GF-D8 (cell line): ENCODE data around the gene ST7.
"Not testable (repeated sequence)": the region's sequence is repeated elsewhere in the genome, so short reads cannot be mapped to it uniquely, and the experiment has no call there.

Source experiments
- DNase-seq: peaks from one replicate; lab custom pipeline; 2025; lab: John Stamatoyannopoulos, UW

Gene ST7

DNA sequence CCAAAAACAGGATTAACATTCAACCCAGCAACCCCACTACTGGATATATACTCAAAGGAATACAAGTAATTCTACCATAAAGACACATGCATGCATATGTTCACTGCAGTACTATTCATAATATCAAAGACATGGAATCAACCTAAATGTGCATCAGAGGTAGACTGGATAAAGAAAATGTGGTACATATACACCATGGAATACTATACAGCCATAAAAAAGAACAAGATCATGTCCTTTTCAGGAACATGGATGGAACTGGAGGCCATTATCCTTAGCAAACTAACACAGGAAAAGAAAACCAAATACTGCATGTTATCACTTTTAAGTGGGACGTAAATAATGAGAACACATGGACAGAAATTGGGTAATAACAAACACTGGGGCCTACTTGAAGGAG lies 77.5 kb downstream of the ST7 start:
- DNase-seq = not testable (repeated sequence)

GRCh38 chr7:117032810-117033209 lies 79.5 kb downstream of the ST7 start:
- no peak for DNase-seq

GRCh38 chr7:117034851-117035464 lies 81.7 kb downstream of the ST7 start:
- DNase-seq = no peak

DNA sequence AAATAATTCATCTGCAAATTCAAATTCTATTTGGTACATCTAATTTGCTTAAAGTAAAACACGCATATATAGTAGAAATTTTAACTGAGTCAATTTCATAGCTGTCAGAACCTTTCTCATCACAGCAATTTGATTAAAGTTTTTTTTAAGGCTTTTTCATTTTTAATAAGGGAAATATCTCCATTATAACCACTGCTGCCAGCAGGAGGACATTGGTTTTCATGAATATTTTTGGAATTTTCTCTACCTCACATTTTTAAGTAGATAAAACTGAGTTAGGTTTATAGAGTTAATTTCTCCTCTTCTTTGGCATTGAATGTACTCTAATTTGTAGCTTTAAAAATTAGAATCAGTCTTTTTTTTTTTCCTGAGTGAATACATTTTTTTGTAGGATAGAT lies 82.2 kb downstream of the ST7 start:
- DNase-seq = no peak

DNA sequence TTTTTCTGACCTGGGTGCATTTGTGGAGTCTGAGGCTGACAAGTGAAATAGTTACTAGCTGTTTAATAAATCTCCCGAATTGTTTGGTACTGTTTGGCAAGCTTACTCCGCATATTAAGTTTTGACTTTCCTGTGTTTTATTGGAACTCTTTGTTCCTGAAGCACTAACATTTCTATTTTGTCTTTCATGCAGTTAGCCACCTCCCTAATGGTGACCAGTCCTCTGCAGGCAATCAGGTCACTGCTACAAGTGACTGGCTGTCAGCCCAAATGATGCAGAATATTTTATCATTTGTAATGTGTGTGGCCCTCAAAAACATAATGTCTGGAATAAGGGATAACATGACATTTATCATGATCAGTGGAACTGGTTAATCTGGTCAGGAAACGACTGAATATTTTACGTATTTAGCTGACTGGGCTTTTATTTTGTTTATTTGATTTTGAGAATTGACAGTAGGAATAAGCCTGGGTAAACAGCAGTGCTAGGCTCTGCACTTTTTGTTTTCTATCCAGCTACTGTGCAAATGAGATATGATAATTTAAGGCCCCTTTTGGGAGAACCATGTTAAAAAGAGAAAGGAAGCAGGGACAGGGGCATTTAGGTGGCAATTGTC lies 82.9 kb downstream of the ST7 start:
- DNase-seq = no peak

GRCh38 chr7:117036836-117037235 lies 83.5 kb downstream of the ST7 start:
- no peak for DNase-seq

DNA sequence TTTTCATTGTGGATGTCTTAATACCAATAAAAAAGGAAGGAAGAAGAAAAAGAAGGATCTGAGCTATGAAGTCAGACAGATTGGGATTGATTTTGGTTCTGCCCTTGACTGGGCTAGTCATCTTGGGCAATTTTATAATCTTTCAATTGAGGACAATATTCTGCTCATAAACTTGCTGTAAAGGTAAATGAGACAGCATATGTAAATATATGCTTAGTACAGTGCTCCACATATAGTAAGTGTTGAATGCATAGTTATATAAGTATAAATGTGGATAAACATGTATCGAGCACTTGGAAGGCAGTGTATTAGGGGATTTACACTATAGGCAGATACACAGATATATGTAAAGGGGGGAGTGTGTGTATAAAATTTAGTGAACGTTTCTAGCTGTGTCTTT lies 85.1 kb downstream of the ST7 start:
- no peak for DNase-seq

- DNase-seq = no peak
Observed at GRCh38 chr7:117041007-117041406, 87.7 kb downstream of the ST7 start.

DNA sequence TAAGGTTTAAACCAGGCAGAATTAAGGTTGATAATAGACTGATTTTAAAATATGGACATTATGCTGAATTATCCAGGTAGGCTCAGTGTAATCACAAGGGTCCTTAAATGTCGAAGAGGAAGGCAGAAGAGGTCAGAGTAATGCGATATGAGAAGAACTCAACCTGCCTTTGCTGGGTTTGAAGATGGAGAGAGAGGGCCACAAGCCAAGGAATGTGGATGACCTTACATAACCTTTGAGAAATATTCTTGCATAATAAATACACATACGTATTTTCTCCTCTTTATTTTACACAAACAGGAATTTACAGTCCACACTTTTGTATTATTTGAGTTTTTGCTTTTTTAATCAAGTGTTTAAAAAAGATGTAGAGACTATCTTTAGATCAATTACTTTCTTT lies 88.5 kb downstream of the ST7 start:
- no peak for DNase-seq

GRCh38 chr7:117043108-117043825 lies 90.0 kb downstream of the ST7 start:
- no peak for DNase-seq

DNA sequence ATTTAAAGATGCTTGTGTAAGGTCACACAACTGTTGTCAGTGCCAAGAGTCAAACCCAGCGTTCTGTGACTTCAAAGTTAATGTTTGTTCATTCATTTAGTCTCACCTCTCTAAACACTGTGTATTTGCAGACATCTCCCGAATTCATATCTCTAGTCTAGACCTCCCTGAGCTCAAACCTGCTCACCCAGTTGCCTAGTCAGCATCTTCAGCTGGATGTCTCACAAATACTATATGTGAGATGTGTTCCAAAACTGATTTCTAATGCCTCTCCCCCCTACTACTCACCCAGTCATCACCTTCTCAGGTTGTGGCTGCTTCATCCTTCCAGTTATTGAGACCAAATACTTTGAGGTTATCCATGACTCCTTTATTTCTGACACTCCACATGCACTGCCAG lies 91.4 kb downstream of the ST7 start:
- DNase-seq = no peak

- no peak for DNase-seq
Observed at GRCh38 chr7:117045927-117046710, 92.8 kb downstream of the ST7 start.

- no peak for DNase-seq
Observed at GRCh38 chr7:117047496-117047895, 94.2 kb downstream of the ST7 start.

DNA sequence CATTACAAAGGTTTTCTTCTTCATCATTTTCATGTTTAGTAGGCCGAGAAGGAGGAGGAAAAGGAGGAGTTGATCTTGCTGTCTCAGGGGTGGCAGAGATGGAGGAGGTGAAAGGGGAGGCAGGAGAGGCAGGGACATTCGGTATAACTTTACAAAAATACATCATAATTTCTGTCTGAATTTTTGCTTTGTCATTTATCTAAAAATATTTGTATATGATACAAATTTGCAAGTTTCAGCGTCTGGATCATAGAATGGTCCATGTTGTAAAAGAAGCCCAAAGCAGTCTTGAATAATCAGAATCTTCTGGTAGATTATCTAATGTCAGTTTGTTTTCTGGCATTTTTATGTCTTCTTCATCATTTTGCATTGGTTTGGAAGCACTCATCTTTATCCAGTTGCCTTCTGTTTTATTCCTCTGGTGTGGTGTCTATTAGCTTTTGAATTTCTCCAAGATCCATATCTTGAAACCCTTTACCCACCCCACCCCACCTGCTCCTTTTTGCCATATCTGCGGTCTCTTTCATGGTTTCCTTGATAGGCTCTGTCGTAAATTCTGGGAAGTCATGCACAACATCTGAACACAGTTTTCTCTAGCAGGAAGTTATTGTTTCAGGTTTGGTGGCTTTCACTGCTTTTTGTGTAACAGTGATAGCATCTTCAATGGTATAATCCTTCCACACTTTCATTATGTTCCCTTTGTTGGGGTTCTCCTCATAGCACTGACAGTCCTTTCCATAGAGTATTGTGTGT lies 95.0 kb downstream of the ST7 start:
- DNase-seq = peak; percentile 84

DNA sequence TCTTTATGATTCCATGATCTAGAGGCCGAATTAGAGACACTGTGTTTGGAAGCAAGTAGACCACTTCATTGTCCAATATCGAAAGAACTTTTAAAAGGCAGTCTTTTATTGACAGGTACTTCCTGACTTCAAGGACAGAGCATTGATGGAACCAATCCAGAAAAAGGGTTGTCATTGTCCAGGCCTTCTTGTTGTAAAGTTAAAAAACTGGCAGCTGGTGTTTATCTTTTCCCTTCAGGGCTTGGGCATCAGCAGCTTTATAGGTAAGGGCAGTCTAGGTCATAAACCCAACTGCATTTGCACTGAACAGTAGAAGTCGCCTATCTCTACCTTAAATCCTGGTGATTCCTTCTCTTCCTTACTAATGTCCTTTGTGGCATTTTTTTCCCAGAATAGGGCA lies 95.6 kb downstream of the ST7 start:
- DNase-seq = no peak

- DNase-seq = no peak
Observed at GRCh38 chr7:117051808-117052207, 98.5 kb downstream of the ST7 start.

GRCh38 chr7:117053432-117053831 lies 100.1 kb downstream of the ST7 start:
- no peak for DNase-seq

DNA sequence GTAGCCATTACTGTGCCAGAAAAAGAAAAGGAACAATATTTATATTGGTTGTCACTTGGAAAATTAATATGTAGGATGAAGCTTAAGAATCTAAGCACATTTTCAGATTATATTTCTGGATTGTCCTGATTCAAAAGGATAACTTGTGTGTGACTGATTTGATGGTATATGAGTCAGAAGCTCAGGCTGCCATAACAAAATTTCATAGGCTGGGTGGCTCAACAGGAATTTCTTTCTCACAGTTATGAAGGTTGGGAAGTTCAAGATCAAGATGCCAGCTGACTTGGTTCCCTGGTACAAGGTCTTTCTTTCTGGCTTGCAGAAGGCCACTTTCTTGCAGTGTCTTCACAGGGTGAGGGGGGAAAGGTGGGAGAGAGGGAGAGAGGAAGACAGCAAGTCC lies 108.5 kb downstream of the ST7 start:
- no peak for DNase-seq

DNA sequence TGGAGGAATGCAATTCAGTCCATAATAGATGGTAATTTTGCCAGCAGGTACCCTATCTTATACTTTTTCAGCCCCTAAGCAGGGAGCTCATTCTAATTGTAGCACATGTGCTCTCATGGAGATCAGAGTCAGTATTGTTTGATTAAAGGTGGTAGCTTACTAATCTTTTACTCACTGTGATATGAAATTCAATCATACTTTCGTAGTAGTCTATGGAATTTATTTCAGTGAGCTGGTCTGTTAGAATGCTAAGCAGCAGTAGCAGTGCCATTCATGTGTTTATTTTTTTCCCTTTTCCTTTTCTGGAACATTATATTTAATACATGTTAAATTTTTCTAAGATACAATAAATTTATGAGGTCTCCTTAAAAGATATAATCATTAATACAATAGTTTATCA lies 109.0 kb downstream of the ST7 start:
- DNase-seq = no peak

DNA sequence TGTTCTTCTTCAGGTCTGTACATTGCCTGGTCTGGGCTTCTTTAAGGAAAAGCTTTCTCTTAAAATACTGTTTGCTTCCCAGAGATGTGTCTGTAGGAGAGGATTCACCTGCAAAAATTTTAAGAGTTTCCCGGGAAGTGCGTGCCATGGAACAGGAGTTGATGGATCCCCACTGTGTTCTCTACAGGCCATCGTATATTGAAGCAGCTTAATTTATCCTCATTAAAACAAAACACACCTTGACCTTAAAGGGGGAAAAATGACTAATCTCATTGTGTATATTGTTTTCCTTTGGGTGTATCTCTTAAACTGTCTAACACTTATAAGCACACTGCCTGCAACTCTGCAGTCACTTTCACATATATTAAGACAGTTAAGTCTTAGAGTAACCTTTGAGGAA lies 111.4 kb downstream of the ST7 start:
- DNase-seq = no peak

DNA sequence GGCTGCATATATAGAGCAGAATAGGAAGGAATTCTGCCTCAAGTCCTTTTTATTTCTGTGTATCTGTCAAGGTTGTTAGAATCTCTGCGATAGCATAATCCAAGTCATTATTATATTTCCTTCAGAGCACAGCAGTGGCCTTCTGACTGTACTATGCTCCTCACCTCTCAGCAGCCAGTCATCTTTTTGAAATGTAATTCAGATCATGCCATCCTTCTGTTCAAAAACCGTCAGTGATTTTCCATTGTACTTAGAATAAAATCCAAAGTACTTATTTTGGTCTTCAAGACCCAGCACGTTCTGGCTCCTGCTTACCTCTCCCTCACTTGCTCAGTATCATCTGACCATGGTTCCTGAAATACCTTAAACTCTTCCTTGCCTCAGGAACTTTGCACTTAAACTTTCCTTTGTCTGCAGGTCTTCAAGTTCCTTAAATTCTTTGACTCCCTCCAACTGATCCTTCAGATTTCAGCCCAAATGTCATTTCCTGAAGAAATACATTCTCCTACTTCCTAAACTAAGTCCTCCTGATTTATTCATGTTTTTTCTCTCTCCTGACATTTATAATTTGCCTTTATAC lies 112.4 kb downstream of the ST7 start:
- no peak for DNase-seq

DNA sequence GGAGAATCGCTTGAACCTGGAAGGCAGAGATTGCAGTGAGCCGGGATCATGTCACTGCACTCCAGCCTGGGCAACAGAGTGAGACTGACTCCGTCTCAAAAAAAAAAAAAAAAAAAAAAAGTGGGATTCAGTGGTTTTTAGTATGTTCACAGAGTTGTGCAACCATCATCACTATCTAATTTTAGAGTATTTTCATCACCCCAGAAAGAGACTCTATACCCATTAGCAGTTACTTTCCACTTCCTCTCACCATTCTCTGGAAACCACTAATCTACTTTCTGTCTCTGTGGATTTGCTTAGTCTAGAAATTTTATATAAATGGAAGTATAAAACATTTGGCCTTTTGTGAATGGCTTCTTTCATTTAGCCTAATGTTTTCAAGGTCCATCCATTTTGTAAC lies 113.4 kb downstream of the ST7 start:
- DNase-seq = no peak
